Epithelial cell of proximal tubule (primary cell): ENCODE results near the gene SYNDIG1. TPM values are rescaled to one million over a fixed set of nuclear protein-coding genes. Genes with fewer than 3 reads are reported as not detected.

Source experiments
- DNase-seq: peaks from one replicate; pipeline ENCODE4 v3.0.0-alpha.2; 2011; ENCODE audit warnings: low read depth
- H3K4me3 ChIP-seq: 2 replicates; pipeline ENCODE4 v1.5.1; 2011; ENCODE audit warnings: low read depth, mild to moderate bottlenecking, low read length
- total RNA-seq: library from RNA; depleted of rRNA; stranded (reverse); fragments of >200 nt; gene quantifications from 2 replicates; pipeline ENCODE4 v1.2.3, GENCODE V29; 2015
- TF ChIP-seq, protein P1 (sequence below): conservative IDR thresholded peaks from 2 replicates; pipeline ENCODE4 v1.5.1; 2012; ENCODE audit warnings: low read depth, mild to moderate bottlenecking, low read length

The SYNDIG1 gene
- total RNA-seq, 1 donor from 2014 or later: 0.12 TPM

DNA sequence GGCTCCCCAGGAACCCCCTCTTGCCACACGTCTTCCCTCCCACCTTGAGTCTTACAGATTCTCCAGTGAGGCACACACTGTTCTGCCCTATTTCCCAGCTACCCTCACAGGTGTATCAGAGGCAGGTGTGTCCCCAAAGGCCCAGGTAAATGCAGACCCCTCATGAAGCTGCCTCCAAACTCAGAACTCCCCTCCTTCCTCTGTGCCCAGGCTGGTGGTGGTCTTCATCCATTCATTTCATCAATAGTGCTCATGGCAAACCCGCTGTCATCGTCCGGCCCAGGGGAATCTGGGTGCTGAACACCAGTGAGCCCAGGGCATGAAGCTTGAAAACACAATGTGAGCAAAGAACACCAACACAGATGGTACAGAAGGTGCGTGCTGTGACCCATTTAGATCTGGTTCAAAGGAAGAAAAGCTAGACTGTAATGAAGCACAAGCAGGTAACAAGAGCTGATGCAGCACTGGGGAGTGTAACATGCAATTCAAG, 213.1 kb downstream of the SYNDIG1 start:
- no peak overlapping the region for H3K4me3 ChIP-seq
- TF ChIP-seq, protein P1, sequence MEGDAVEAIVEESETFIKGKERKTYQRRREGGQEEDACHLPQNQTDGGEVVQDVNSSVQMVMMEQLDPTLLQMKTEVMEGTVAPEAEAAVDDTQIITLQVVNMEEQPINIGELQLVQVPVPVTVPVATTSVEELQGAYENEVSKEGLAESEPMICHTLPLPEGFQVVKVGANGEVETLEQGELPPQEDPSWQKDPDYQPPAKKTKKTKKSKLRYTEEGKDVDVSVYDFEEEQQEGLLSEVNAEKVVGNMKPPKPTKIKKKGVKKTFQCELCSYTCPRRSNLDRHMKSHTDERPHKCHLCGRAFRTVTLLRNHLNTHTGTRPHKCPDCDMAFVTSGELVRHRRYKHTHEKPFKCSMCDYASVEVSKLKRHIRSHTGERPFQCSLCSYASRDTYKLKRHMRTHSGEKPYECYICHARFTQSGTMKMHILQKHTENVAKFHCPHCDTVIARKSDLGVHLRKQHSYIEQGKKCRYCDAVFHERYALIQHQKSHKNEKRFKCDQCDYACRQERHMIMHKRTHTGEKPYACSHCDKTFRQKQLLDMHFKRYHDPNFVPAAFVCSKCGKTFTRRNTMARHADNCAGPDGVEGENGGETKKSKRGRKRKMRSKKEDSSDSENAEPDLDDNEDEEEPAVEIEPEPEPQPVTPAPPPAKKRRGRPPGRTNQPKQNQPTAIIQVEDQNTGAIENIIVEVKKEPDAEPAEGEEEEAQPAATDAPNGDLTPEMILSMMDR: no peak
- no peak for DNase-seq

DNA sequence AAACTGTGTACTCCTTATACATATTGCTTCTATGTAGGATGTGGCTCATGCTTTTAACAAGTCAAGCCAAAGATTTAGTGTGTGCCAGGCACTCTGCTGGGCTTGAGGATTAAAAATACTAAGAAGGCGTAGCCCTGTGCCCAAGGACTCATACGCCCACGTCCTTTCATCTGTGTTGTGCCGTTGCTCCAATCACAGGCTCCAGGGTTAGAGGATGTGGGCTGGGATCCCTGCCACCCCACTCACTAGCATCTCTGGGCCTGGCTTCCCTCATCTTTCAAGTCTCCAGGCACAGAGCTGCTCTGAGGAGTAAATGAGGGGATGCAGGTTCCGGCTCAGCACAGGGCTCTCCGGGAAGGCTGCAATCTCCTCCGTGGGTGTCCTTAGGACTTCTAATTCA, 214.2 kb downstream of the SYNDIG1 start:
- no peak overlapping the region for H3K4me3 ChIP-seq
- TF ChIP-seq, protein P1: no peak
- DNase-seq: no peak

DNA sequence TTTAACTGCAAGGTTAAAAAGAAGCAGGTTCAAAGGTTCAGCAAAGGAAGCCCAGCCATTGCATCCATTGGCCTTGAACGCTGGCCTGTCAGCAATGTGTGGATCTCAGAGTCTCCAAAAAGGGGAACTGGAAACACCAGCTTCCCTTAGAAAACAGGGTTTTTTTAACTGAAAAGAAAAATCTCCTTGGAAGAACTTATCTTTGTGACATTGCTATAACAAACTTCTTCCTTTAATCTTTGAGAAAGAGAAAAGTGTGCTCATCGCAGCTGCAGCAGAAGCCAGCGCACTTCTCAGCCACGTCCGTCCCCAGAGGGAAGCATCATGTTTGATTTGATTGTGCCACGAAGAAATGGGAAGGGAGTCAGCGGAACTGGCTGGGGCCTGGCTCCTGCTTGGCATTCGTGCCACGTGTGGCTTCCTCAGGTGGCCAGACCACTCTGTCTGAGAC, 215.0 kb downstream of the SYNDIG1 start:
- TF ChIP-seq, protein P1: no peak
- no peak for DNase-seq
- H3K4me3 ChIP-seq: no peak overlapping the region

DNA sequence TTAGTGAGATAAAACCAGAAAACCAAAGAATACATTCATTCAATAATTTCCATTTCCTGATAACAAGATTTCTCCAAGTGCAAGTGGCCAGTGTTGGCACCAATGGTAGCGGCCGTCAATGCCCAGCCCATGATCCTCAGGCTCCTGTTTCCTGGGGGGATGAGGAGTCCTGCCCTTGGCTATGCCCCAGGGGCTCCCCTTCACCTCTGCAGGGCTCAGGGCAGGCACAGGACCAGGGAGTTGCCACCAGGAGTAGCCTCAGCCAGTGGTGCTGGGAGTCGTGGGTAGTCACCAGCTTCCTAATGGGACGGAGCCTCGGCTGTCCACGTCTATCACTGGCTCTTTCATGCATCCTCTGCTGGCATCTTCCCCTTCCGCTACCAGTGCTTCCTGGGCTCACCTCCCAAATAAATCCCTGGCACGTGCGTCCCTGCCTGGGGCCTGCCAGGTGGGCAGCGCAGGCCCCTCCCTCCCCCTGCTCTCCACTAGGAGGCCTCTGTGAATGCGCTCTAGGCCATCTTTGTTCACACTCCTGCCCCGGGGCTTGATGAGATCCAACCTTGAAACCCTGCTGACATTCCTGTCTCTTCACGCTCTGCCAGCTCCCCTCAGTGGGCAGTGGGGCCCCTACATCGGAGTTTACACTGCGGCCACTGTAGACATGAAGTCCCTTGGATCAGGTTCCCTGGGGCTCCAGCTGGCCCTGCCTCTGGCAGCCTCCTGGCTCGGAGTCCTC, 215.7 kb downstream of the SYNDIG1 start:
- no peak for DNase-seq
- TF ChIP-seq, protein P1: no peak
- no peak overlapping the region for H3K4me3 ChIP-seq

DNA sequence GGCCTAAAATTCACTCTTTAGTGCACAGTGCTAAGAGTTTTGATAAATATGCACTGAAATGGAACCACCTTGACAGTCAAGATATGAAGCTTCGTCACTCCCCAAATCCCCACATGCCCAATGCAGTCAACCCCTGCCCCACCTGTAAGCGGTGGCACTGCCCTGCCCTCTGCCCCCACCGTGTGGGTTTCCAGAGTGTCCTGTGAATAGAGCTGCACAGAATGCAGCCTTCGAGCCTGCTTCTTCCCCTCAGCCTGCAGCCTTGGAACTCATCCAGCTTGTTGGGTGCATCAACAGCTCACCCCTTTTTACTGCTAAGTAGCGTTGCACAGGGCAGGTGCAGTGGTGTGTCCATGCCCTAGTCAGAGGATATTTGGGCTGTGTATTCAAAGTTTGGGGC, 216.3 kb downstream of the SYNDIG1 start:
- TF ChIP-seq, protein P1: no peak
- H3K4me3 ChIP-seq: no peak overlapping the region
- no peak for DNase-seq

DNA sequence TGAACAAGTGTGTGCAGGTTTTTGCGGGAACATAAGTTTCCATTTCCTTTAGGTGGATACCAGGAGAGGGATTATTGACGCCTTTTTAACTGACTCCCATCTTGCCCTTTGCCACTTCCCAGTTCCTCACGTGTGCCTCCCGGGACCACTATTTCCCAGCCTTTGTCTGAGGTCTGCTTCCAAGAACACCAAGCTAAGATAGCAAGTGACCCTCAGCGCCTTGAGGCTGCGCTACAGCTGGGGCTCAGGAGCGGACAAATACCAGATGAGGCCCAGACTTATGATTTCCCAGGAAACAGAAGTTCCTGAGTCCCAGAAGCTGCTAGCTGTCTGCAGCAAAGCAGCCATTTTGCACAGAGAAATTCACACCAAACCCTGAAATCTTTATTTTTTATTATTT, 216.7 kb downstream of the SYNDIG1 start:
- no peak overlapping the region for H3K4me3 ChIP-seq

More for the DNA sequence above, 216.7 kb downstream of the SYNDIG1 start:
- TF ChIP-seq, protein P1: no peak
- DNase-seq: no peak
